PFSK-1 (cell line): ENCODE data around the gene NME4.
A peak's percentile ranks its signal among the peaks of the same experiment; 100 is the strongest.

Source experiments
- FOXP2 ChIP-seq: optimal IDR thresholded peaks from 2 replicates; pipeline ENCODE3; 2011; ENCODE audit warnings: borderline replicate concordance, control low read depth, inconsistent platforms; ENCODE audit not compliant: insufficient read depth; ENCODE audit errors: extremely low read length, extremely low read depth
- POLR2AphosphoS5 ChIP-seq: IDR thresholded peaks from 2 replicates; pipeline ENCODE4 v1.6.1; 2012; ENCODE audit warnings: low read depth, mild to moderate bottlenecking, control low read depth, low read length, moderate library complexity
- REST ChIP-seq, 2 experiments: IDR thresholded peaks; 2 replicates each; pipeline versions ENCODE4 v1.6.1 to v1.8.0; 2011 to 2012; ENCODE audit warnings: low read depth in 2 of 2, low read length in 2 of 2, control low read depth in 1 of 2, inconsistent platforms in 1 of 2, mild to moderate bottlenecking in 1 of 2, moderate library complexity in 1 of 2; ENCODE audit not compliant: insufficient read depth in 1 of 2
- SIN3A ChIP-seq: IDR thresholded peaks from 2 replicates; pipeline ENCODE4 v1.6.1; 2012; ENCODE audit warnings: mild to moderate bottlenecking, low read length, moderate library complexity, borderline replicate concordance; ENCODE audit not compliant: insufficient read depth
- TAF1 ChIP-seq: IDR thresholded peaks from 2 replicates; pipeline ENCODE4 v1.6.1; 2012; ENCODE audit warnings: low read length, control low read depth, borderline replicate concordance; ENCODE audit not compliant: insufficient read depth

The NME4 gene

GRCh38 chr16:399340-400019 lies 2.5 kb downstream of the NME4 start:
- TF ChIP-seq TAF1: no peak
- TF ChIP-seq REST (IDR thresholded peaks at IDR 0.05; ENCODE audit: insufficient read depth in 1 of 2, low read depth in 2 of 2, low read length in 2 of 2): no peak

- no peak for TF ChIP-seq REST (IDR thresholded peaks at IDR 0.05; ENCODE audit: insufficient read depth in 1 of 2, low read depth in 2 of 2, low read length in 2 of 2)
- no peak for TF ChIP-seq SIN3A
- TF ChIP-seq FOXP2: no peak
- no peak for TF ChIP-seq TAF1
- TF ChIP-seq POLR2AphosphoS5: no peak
Observed at GRCh38 chr16:400061-400591, 3.1 kb downstream of the NME4 start.

- TF ChIP-seq REST (IDR thresholded peaks at IDR 0.05; ENCODE audit: insufficient read depth in 1 of 2, low read depth in 2 of 2, low read length in 2 of 2): no peak
- TF ChIP-seq POLR2AphosphoS5: peak; percentile 86
- TF ChIP-seq TAF1: peak; percentile 51; the same call in 1 of the 2 replicates
- no peak for TF ChIP-seq FOXP2
Observed at GRCh38 chr16:401468-402348, 4.7 kb downstream of the NME4 start, which contains the start of gene DECR2. DECR2 (plus strand) TSS chr16:401885; CDS start chr16:401964, 79 bp downstream.

GRCh38 chr16:404971-405486 lies 8.0 kb downstream of the NME4 start:
- no peak for TF ChIP-seq POLR2AphosphoS5
- TF ChIP-seq REST (IDR thresholded peaks at IDR 0.05; ENCODE audit: insufficient read depth in 1 of 2, low read depth in 2 of 2, low read length in 2 of 2): no peak
- TF ChIP-seq FOXP2: no peak
- no peak for TF ChIP-seq SIN3A
- TF ChIP-seq TAF1: no peak
